Measurements from ENCODE around the gene TMC2.

DNA sequence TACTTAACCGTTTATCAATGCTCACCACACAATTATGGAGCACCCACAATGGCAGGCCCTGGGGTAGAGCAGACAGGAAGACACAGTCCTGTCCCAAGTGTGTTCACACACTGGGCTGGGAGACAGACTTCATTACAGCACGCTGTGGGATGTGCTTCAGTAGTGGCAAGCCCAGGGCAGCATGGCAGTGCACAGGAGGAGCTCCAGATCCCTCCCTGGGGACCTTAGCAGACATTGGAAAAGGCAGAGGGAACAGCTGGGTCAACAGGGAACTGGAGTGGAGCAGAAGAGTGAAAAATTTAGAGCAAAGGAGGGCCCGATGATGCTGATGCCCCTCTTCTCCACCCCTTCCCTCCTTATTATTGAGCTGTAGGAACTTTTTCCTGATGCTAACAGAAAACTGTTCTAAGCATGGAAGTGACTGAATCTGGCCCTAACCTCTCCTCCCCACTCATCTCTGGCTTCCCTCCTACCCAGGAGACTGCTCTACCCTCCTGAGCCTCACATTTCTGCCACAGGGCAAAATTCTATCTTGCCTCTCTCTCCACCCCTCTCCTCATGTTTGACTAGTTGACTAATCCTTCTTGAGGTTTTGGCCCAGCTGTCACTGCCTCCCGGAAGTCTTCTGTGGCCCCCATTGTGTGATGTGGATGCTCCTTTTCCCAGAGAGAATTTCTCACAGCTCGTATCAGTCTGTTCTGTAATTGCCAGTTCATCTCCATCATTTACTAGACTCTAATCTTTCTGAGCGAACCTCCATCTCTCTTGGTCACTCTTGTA is 74.8 kb downstream of the TMC2 start:
- TF ChIP-seq, protein P1, sequence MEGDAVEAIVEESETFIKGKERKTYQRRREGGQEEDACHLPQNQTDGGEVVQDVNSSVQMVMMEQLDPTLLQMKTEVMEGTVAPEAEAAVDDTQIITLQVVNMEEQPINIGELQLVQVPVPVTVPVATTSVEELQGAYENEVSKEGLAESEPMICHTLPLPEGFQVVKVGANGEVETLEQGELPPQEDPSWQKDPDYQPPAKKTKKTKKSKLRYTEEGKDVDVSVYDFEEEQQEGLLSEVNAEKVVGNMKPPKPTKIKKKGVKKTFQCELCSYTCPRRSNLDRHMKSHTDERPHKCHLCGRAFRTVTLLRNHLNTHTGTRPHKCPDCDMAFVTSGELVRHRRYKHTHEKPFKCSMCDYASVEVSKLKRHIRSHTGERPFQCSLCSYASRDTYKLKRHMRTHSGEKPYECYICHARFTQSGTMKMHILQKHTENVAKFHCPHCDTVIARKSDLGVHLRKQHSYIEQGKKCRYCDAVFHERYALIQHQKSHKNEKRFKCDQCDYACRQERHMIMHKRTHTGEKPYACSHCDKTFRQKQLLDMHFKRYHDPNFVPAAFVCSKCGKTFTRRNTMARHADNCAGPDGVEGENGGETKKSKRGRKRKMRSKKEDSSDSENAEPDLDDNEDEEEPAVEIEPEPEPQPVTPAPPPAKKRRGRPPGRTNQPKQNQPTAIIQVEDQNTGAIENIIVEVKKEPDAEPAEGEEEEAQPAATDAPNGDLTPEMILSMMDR (IDR thresholded peaks at IDR 0.05), result no peak
- TF ChIP-seq POLR2A (IDR thresholded peaks at IDR 0.05), result no peak
- no peak for TF ChIP-seq POLR2AphosphoS5 (IDR thresholded peaks at IDR 0.05)
